T-helper 2 cell treated with Interferon-gamma antibody and Interleukin-4, amounts not matched to agents 5 μg/mL and 100 μg/mL, for 36 hours (primary cell): ENCODE data around the gene HSPB6.

Experiments used
- DNase-seq: peaks from one replicate; pipeline ENCODE4 v3.0.0; 2021; ENCODE audit warnings: low spot score
- H3K27ac Mint-ChIP-seq: one replicate; pipeline ENCODE4 v1.8.0; 2021; ENCODE audit warnings: mild to moderate bottlenecking, mixed read lengths
- H3K27me3 Mint-ChIP-seq: one replicate; pipeline ENCODE4 v1.8.0; 2021; ENCODE audit warnings: low read depth, mixed read lengths
- H3K36me3 Mint-ChIP-seq: one replicate; pipeline ENCODE4 v1.8.0; 2021; ENCODE audit warnings: low read depth, mixed read lengths
- H3K4me1 Mint-ChIP-seq: one replicate; pipeline ENCODE4 v1.8.0; 2021; ENCODE audit warnings: low read depth, mixed read lengths
- H3K4me3 Mint-ChIP-seq: one replicate; pipeline ENCODE4 v1.8.0; 2022; ENCODE audit warnings: mild to moderate bottlenecking, moderate library complexity, mixed read lengths
- H3K9me3 Mint-ChIP-seq: one replicate; pipeline ENCODE4 v1.8.0; 2021; ENCODE audit warnings: mixed read lengths

The HSPB6 gene

DNA sequence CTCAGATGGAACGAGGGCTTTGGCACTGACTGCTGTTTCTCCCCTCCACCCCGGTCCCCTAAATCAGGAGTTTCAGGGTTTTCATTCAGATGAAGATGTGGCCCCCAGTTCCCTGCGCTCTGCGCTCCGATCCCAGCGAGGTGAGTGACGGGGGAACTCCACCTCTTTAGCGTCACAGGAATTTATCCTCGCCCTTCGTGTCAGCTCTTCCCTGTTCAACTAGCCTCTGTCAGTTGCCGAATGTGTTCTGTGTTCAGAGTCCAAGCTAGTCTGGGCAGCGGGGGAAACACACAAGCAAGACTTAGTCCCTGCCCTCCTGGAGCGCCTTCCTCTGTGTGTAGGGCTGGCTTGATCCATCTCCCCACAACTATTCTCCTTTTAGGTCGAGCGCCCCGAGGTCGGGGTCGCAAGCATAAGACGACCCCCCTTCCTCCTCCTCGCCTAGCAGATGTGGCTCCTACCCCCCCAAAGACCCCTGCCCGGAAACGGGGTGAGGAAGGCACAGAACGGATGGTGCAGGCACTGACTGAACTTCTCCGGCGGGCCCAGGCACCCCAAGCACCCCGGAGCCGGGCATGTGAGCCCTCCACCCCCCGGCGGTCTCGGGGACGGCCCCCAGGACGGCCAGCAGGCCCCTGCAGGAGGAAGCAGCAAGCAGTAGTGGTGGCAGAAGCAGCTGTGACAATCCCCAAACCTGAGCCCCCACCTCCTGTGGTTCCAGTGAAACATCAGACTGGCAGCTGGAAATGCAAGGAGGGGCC, 37.2 kb downstream of the HSPB6 start:
- Mint-ChIP-seq H3K36me3 (peaks cover 47% of the 10 kb centered on the region), H3K4me1 (peaks cover 21% of the 10 kb centered on the region), H3K4me3 (peak overlapping the region; percentile 95), H3K27ac (peak overlapping the region; percentile 85), H3K27me3 (no peaks in the 10 kb centered on the region), H3K9me3 (no peaks in the 10 kb centered on the region)
- DNase-seq, result no peak

GRCh38 chr19:35718345-35719041, 38.3 kb downstream of the HSPB6 start:
- H3K27me3 Mint-ChIP-seq, result no peaks in the 10 kb centered on the region
- peaks cover 32% of the 10 kb centered on the region for H3K4me1 Mint-ChIP-seq
- peak overlapping the region; percentile 95 for H3K4me3 Mint-ChIP-seq
- peaks cover 50% of the 10 kb centered on the region for H3K36me3 Mint-ChIP-seq
- peak overlapping the region; percentile 93 for H3K27ac Mint-ChIP-seq
- peak; percentile 57 for DNase-seq
- H3K9me3 Mint-ChIP-seq, result no peaks in the 10 kb centered on the region

DNA sequence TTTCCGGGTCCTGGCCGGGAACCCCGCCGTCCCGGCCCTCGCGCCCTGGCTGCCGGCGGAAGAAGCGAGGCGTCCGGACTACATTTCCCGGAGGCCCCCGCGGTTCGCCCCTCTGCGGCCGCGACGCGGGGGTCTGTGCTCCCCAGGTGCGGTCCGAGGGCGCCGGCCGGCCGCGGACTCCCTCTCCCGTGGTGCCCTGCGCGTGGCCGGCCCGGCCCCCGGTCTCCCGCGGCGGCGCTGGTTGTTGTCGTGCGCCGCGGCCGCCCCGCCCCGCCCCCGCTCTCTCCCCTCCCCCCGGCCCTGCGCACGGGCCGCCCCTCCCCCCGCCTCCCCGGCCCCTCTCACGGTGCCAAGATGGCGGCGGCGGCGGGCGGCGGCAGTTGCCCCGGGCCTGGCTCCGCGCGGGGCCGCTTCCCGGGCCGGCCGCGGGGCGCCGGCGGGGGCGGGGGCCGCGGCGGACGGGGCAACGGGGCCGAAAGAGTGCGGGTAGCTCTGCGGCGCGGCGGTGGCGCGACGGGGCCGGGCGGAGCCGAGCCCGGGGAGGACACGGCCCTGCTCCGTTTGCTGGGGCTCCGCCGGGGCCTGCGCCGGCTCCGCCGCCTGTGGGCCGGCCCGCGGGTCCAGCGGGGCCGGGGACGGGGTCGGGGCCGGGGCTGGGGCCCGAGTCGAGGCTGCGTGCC, 39.0 kb downstream of the HSPB6 start, which contains the start of gene KMT2B:
TSS of gene KMT2B (plus strand) at position 339 of the 680 bp plus-strand sequence. CDS start at position 355, 16 bp downstream.
- Mint-ChIP-seq H3K9me3 (no peaks in the 10 kb centered on the region), H3K27ac (peak within 1 kb of the TSS; percentile 94), H3K36me3 (peaks cover 44% of the 10 kb centered on the region), H3K4me1 (peaks cover 36% of the 10 kb centered on the region), H3K4me3 (peak within 1 kb of the TSS; percentile 95), H3K27me3 (no peaks in the 10 kb centered on the region)
- peak; percentile 98 for DNase-seq

DNA sequence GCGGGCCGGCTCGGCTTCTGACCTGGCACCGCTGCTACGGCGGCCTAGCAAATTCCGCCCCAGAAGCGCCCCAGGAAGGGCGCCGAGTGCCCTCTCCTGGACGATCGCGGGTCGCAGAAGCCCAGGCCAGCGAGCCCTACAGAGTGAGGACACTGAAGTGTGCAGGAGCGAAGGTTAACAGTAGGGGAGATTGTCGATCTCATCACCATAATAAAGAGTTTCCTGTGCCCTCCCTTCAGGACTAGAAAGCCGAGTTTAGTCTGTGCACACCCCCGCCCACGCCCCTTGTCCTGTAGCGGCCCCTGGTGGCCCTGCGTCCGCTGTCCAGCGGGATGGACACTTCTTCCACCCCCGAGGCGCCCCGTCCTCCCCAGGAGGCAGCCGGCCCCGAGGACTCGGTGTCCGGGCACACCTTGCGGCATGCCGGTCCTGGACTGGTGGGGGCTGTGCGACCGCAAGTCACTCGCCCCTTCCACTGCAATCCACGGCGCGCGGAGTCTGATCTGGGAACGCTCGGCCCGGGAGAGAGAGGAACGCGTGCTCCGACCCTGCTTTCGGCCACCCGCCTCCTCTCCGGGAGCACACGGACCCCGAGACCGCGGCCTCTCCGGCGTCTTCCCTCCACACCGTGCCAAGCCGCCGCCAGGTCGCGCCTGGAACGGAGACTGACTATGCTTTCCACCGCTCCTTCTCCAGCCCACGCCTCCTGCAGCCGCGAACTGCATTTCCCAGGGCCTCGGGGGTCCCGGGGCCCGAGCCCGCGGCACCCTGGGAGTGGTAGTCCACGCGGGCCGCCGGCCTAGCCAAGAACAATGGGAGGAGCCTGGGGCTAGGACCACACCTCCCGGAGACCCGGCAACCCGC, 39.8 kb downstream of the HSPB6 start:
- peaks cover 38% of the 10 kb centered on the region for H3K36me3 Mint-ChIP-seq
- H3K9me3 Mint-ChIP-seq, result no peaks in the 10 kb centered on the region
- DNase-seq, result peak; percentile 88
- no peaks in the 10 kb centered on the region for H3K27me3 Mint-ChIP-seq
- peak overlapping the region; percentile 94 for H3K27ac Mint-ChIP-seq
- H3K4me3 Mint-ChIP-seq, result peak overlapping the region; percentile 89
- peaks cover 44% of the 10 kb centered on the region for H3K4me1 Mint-ChIP-seq

GRCh38 chr19:35715981-35716800, 40.6 kb downstream of the HSPB6 start:
- Mint-ChIP-seq H3K9me3 (no peaks in the 10 kb centered on the region), H3K4me3 (peak overlapping the region; percentile 89)
- no peak for DNase-seq

GRCh38 chr19:35715355-35715809, 41.4 kb downstream of the HSPB6 start:
- Mint-ChIP-seq H3K4me1 (peaks cover 57% of the 10 kb centered on the region), H3K27ac (peak overlapping the region; percentile 94), H3K36me3 (peaks cover 36% of the 10 kb centered on the region), H3K9me3 (no peaks in the 10 kb centered on the region), H3K27me3 (no peaks in the 10 kb centered on the region), H3K4me3 (peak overlapping the region; percentile 89)
- DNase-seq, result no peak

More at GRCh38 chr19:35715981-35716800, 40.6 kb downstream of the HSPB6 start:
- Mint-ChIP-seq H3K4me1 (peaks cover 49% of the 10 kb centered on the region), H3K36me3 (peaks cover 36% of the 10 kb centered on the region), H3K27me3 (no peaks in the 10 kb centered on the region), H3K27ac (peak overlapping the region; percentile 94)

DNA sequence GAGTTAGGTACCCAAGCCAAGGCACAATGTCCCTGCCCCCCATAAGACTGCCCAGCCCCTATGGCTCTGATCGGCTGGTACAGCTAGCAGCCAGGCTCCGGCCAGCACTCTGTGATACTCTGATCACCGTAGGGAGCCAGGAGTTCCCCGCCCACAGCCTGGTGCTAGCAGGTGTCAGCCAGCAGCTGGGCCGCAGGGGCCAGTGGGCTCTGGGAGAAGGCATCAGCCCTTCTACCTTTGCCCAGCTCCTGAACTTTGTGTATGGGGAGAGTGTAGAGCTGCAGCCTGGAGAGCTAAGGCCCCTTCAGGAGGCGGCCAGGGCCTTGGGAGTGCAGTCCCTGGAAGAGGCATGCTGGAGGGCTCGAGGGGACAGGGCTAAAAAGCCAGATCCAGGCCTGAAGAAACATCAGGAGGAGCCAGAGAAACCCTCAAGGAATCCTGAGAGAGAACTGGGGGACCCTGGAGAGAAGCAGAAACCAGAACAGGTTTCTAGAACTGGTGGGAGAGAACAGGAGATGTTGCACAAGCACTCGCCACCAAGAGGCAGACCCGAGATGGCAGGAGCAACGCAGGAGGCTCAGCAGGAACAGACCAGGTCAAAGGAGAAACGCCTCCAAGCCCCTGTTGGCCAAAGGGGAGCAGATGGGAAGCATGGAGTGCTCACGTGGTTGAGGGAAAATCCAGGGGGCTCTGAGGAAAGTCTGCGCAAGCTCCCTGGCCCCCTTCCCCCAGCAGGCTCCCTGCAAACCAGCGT, 42.1 kb downstream of the HSPB6 start:
- H3K4me3 Mint-ChIP-seq, result peak overlapping the region; percentile 89
- no peak for DNase-seq
- H3K36me3 Mint-ChIP-seq, result peaks cover 33% of the 10 kb centered on the region
- H3K27ac Mint-ChIP-seq, result peak overlapping the region; percentile 98
- H3K4me1 Mint-ChIP-seq, result peaks cover 61% of the 10 kb centered on the region
- H3K27me3 Mint-ChIP-seq, result no peaks in the 10 kb centered on the region
- no peaks in the 10 kb centered on the region for H3K9me3 Mint-ChIP-seq

GRCh38 chr19:35713904-35714495, 42.8 kb downstream of the HSPB6 start:
- H3K36me3 Mint-ChIP-seq, result peaks cover 27% of the 10 kb centered on the region
- DNase-seq, result no peak
- no peaks in the 10 kb centered on the region for H3K27me3 Mint-ChIP-seq
- peaks cover 55% of the 10 kb centered on the region for H3K4me1 Mint-ChIP-seq
- H3K27ac Mint-ChIP-seq, result peak overlapping the region; percentile 98
- H3K9me3 Mint-ChIP-seq, result no peaks in the 10 kb centered on the region
- H3K4me3 Mint-ChIP-seq, result peak overlapping the region; percentile 89

DNA sequence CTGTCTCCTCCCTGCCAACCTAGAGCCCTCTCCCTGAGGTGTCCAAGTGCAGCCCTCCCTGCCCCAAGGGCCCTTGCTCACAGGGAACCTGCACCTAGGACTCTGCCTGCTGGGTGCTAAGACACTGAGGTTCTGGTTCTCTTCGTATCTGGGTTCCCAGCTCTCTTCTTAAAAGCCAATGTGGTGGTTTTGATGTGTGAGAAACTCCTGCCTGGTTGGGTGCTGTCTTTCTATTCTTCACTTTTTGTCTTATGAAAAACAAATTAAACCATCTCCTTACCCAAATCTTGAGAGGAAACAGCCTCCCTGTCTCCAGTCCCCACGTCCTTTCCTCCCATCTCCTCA, 43.4 kb downstream of the HSPB6 start:
- Mint-ChIP-seq H3K27ac (peak overlapping the region; percentile 98), H3K4me1 (peaks cover 53% of the 10 kb centered on the region), H3K4me3 (peak overlapping the region; percentile 89), H3K9me3 (no peaks in the 10 kb centered on the region), H3K27me3 (no peaks in the 10 kb centered on the region), H3K36me3 (peaks cover 25% of the 10 kb centered on the region)
- DNase-seq, result no peak

DNA sequence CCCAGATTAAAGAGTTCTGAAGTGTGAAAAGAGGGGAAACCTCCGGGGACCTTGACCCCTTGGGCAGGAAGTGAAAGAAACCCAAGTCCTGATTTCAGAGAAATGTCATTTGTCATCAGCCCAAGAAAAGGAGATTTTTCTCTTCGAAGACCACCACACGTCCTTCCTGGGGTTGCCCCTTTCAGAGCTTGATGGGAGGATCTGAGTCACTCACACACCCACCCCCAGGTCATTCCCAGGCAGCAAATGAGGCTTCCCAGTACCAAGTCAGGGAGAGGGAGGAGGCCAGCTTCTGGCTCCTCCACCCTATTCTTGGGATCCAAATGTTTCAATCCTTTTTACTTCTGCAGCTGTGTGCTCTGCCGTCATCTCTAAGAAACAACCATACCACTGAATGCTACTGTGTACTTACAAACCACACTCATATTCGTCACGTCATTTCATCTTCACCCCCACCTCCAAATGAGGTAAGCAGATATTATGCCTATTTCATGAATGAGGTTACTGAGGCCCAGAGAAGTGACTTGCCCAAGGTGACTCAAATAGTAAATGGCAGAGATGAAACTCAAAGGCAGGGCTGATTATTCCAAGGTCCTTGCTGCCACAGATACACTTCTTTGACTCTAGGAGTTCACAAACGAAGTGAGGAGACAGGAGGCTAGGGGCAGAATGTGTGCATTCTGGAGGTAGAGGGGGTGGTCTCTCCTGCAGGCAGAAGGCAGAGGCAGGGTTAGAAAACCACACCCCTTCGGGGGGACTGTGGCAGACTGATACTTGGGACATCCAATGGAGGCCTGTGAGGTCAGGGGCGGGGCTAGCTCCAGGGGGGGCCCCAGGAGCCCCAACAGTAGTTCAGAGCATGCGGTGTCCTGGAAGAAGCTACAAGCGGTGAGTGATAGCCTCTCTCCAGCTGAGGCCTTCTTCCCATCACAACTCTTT, 44.0 kb downstream of the HSPB6 start:
- no peaks in the 10 kb centered on the region for H3K9me3 Mint-ChIP-seq
- H3K4me1 Mint-ChIP-seq, result peaks cover 53% of the 10 kb centered on the region
- peak; percentile 85 for DNase-seq
- H3K27ac Mint-ChIP-seq, result peak overlapping the region; percentile 98
- H3K4me3 Mint-ChIP-seq, result peak overlapping the region; percentile 89
- no peaks in the 10 kb centered on the region for H3K27me3 Mint-ChIP-seq
- peaks cover 25% of the 10 kb centered on the region for H3K36me3 Mint-ChIP-seq
